GM04504 (cell line): ENCODE data around the gene ME1.
A peak's percentile ranks its signal among the peaks of the same experiment; 100 is the strongest.
"Not testable (repeated sequence)": the region's sequence is repeated elsewhere in the genome, so short reads cannot be mapped to it uniquely, and the experiment has no call there.

Experiments
- DNase-seq: peaks from one replicate; pipeline ENCODE4 v3.0.0-alpha.2; 2012; ENCODE audit warnings: low read depth

Gene ME1

DNA sequence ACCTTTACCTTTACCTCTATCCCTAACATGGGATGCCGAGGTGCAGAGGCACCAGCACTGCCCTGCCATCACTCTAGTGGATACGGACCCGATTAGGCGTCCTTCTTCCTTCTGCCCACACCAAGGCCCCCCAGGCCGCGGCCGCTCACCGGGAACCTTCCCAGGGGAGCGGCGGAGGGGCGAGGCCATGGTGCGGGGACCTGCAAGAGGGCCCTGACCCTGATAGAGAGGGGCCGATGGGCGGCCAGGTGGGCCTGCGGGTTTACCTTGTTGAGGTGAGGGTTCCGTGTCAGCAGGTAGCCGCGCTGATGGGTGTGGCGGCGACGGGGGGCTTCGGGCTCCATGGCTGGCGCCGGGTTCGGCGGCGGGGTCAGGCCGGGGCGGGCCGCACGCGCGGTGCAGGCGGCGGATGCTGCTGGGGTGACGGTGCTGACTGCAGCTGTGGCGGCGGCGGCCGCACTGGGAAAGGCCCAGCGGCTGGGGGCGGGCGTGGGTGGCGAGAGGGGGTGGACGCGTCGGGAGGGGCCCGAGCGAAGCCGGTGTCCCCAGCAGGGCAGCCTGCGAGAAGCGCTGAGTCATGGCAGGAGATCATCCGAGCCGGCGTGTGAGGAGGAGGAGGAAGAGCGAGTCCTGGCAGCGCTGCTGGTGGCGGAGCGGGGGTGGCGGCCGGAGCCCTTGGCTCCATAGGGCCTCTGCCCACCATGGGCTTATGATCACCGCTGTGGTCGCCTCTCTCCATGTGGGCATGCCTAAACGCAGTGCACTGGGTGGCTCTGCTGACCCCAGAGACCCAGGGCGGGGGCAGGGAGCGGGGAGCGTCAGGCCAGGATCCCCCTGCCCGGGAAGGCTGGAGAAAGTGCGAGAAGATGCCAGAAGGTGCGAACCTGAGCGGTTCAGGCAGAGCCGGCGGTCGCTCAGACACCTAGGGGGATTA is at the start of gene ME1:
ME1 (minus strand) TSS at position 441 of the 934 bp plus-strand sequence; CDS start at position 344, 97 bp downstream.
- DNase-seq = peak; percentile 67

DNA sequence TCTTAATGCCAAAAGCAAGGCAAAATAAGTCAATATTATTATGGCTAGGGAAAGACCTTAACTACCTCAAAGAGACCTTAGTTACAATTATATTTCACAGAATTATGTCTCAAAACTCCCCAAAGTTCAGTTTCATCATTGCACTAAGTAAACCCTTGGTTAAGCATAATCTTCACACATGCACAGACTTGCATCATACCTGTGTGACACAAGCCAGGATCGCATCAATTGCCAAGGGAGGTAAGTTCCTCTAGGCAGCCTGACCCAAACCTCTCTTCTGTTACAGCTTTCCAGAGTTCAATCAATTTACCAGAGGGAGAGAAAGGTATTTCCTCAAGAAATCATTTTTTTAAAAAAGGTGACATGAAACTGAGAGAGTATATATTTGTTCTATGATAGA is 49.6 kb upstream of the ME1 start:
- DNase-seq = no peak

DNA sequence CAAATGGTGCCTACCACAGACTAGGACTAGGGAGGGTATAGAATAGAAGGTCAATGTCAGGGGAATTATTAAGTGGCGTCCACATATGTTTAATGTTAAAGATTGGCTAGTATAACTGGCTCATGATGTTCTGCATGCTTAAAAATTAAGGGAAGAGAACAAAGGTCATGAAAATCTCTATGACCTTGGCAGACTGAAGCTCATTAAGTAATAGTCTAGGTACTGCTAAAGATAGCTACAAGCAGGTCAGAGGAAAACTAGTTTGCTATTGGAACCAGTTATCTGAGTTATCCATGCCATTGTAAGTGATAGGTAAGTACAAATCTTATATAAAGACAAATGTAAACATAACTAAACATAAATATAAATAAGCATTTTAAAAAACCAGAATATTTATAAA is 48.5 kb upstream of the ME1 start:
- no peak for DNase-seq

DNA sequence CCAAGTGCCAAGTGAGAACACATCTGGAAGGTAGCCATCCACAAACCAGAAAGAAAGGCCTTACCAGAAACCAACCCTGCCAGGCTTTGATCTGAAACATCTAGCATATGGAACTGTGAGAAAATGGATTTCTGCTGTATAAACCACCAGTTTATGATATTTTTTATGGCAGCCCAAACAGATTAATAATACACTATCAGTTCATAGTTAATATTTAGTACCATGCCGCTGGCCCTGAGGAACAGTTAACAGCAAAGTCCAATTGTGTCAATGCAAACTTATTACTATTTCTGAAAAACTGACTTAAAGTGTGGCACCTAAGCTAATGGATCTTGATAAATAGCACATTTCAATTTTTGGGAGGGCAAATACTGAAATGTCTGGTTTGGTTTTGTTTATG is 46.1 kb upstream of the ME1 start:
- DNase-seq = no peak

DNA sequence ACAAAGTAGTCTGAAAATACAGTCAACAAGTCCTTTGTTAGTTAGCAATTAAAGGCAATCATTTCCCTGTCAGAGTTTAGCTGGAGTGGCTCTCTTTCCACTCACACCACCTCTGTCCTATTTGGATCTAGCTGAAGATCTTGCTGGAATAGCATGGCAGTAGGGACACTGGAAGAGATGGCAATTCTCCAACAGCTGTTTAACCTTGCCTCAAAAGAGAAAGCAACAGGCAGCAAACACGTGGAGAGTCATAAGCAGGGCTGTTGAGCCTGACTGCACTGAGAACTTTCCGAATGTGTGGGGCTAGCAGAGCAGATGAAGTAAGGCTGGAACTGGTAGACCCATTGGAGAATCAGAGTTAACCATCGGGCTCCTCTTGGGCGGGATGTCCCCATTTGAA is 43.5 kb upstream of the ME1 start:
- no peak for DNase-seq

DNA sequence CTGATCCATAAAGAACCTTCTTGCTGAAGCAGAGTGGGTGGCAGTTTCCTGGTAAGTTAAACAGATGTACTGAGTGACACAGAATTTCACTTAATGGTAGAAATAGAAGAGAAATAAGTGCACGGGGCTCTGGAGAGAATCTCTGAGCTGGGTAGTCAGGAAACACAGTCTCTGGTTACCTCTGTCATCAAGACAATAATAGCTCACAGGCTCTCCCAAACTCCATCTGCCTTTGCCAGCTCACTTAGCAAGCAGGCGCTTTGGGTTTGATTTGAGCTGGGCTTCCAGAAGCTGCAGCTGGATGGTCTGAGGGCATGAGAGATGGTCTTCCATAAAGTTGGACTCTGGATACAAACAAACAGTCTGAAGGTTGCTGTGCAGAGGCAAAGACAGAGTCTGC is 41.9 kb upstream of the ME1 start:
- DNase-seq = no peak

DNA sequence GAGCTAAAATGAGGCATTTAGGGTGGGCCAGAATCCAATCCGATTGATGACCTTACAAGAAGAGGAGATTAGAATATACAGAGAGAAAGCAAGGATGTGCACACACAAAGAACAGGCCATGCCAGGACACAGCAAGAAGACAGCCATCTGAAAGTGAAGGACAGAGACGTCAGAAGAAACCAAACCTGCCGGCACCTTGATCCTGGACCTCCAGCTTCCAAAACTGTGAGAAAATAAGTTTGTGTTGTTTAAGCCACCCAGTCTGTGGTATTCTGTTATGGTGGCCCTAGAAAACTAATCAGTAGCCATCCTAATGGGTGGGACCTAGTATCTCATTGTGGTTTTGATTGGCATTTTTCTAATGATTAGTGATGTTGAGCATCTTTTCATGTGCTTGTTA is 39.7 kb upstream of the ME1 start:
- DNase-seq = no peak

DNA sequence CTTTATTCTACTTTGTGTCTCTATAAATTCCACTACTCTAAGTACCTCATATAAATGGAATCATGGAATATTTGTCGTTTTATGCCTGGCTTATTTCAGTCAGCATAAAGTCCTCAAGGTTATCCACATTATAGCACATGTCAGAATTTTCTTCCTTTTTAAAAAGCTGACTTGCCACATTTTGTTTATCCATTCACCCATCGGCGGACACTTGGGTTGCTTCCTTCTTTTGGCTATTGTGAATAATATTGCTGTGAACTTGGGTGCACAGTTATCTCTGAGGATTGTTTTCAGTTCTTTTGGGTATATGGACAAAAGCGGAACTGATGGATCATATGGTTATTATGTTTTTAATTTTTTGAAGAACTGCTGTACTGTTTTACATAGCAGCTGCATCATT is 39.1 kb upstream of the ME1 start:
- DNase-seq = no peak

DNA sequence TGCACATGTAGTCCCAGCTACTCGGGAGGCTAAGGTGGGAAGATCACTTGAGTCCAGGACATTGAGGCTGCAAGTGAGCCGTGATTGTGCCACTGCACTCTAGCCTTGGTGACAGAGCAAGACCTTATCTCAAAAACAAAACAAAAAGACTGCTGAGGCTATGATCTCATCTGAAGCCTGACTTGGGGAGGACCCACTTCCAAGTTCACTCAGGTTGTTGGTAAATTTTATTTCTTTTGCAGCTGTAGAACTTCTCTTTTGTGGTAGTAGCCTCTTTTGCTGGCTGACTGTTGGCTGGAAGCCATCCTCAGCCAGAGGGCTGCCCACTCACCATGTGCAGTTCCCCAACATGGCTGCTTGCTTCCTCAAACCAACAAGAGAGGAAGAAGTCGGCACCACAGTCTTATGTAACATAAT is 36.8 kb upstream of the ME1 start:
- no peak for DNase-seq

DNA sequence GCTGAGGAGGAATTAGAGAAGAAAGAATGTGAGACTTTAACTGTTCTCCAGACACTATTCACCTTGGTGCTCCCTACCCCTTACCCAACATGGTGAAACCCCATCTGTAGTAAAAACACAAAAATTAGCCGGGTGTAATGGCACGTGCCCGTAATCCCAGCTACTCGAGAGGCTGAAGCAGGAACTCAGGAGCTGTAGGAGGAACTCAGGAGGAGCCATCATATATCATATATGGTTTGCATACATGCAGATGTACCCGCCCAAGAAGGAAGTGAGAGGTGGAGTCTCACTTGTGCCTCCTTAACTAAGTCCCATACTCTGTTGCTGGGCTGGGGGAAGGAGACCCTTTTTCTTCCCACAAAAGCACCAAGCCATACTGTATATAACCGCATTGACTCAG is 35.5 kb upstream of the ME1 start:
- DNase-seq = no peak

DNA sequence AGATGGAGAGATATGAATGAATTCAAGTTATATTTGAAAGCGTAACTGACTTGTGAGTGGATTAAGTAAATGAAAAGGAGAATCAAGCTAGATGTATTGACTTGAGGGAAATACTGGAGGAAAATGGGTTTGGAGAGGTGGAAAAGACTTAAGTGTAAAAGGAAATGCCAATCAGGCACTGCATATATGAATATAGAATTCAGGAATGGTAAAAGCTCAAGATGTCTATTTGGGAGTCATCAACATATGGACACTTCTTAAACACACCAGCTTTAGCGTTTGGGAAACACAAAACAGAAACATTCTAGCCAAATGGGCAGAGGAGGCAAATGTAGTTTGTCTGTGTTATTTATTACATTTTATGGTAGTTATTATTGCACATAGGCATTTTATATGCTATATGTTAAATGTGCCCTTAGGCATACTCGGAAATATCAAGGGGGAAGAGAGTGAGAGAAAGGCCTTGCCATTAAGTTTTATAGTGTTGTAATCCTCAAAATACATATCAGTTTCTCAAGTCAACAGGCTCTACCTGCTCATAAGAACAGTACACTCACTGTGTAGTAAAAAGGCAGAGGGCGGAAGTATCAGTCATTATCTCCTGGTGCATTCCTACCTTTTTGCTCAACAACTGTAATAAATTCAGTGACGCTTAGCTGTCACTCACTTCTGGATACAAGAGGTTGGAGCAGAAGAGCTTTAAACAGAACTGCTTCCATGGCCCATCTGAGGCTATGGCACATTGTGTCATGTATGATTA is 33.7 kb upstream of the ME1 start:
- DNase-seq = no peak

DNA sequence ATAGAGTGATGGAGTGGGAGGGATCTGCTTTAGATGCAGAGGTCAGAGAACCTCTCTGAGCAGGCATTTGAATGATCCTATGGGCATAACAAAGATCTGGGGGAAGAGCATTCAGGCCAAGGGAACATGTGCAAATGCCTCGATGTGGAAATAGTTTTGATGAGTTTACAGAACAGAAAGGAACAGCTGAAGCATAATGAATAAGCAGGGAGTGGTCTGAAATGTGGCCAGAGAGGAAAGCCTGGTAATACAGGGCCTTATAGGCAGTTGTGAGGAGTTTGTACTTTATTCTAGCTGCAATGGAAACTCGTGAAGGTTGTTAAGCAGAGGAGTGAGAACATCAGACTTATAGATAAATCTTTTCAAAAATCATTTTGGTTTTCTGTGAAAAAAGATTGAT is 33.0 kb upstream of the ME1 start:
- no peak for DNase-seq

DNA sequence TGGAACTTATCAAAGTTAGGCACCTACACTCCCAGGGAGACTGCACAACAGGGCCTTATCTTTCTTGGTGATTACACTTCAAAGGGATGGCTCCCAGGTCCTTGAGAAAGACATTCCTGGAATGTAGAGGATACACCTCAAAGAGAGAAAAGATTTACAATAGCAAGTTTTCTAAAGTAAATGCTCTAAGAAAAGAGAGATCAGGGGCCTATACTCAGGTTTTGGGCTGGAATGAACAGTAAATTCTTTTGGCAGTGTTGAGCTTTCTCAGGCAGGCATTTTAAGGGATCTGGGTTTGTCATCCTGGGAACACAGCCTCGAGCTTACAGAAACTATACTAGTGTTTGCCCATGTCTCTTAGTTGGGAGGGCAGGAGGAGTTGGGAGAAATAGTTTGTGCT is 31.7 kb upstream of the ME1 start:
- DNase-seq = no peak

DNA sequence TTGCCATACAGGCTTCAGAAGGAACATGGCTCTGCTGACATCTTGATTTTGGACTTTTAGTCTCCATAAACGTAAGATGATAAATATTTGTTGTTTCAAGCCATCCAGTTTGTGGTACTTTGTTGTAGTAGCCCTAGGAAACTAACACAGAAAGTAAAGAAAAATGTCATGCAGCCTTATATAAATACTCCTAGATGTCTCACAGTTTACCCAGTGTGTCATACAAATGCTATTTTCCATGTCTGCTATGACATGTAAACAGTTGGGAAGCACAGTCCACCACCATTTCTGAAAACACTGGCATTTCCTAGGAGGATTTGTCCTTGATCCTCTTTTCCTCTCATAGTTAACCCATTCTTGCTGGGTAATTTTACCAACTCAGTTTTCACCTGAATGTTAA is 30.6 kb upstream of the ME1 start:
- no peak for DNase-seq

DNA sequence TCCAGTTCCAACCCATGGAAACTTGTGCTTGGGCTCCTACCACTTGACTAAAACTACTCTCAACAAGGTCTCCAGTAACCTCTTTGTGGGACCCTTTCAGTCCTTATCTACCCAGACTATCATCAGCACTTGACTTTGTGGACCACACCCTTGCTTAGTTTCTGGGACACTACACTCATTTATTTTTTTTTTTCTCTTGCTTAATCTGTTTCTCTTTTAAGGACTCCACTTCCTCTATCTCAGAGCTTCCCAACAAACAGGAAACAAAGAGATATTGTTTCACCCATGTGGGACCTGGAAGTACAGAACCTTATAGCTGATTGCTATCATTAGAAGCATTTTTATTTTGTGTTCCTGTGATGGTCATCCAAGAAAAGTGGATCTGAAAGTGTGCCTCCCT is 28.8 kb upstream of the ME1 start:
- no peak for DNase-seq

DNA sequence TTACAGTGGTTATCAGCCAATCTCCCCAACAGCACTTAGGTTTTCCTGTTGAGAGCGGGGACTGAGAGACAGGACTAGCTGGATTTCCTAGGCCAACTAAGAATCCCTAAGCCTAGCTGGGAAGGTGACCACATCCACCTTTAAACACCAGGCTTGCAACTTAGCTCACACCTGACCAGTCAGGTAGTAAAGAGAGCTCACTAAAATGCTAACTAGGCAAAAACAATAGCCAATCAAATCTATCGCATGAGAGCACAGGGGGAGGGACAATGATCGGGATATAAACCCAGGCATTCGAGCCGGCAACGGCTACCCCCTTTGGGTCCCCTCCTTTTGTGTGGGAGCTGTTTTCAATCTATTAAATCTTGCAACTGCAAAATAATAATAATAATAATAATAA is 19.2 kb upstream of the ME1 start:
- DNase-seq = not testable (repeated sequence)

DNA sequence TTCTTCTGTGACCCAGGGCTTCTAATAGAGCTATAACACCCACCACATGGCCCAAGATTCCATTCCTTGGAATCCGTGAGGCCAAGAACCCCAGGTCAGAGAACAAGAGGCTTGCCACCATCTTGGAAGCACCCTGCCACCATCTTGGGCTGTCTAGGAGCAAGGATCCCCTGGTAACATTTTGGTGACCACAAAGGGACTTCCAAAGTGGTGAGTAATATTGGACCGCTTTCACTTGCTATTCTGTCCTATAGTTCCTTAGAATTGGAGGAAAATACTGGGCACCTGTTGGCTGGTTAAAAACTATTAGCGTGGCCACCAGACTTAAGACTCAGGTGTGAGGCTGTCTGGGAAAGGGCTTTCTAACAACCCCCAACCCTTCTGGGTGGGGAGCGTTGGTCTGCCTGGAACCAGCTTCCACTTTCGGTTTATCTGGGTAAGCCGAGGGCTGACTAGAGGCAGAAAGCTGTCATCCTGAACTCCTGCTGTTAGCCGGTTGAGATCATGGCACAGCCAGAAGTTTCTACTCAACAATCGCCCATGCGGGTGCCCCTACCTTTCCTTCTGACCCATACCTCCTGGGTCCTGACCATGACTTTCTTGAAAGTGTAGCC is 13.3 kb upstream of the ME1 start:
- not testable (repeated sequence) for DNase-seq

DNA sequence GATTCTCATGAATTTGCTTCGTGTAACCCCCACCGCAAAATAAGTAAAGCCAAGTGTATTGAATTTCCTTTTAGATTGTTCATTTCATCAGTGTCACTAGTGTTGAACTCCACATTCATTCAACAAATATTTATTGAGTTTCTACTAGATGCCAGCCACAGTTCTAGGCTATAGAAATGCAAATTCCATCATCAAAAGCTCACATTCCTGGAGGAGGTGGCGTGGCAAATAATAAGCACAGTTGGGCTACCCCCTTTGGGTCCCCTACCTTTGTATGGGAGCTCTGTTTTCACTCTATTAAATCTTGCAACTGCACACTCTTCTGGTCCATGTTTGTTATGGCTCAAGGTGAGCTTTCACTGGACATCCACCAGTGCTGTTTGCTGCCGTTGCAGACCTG is 12.7 kb upstream of the ME1 start:
- no peak for DNase-seq

DNA sequence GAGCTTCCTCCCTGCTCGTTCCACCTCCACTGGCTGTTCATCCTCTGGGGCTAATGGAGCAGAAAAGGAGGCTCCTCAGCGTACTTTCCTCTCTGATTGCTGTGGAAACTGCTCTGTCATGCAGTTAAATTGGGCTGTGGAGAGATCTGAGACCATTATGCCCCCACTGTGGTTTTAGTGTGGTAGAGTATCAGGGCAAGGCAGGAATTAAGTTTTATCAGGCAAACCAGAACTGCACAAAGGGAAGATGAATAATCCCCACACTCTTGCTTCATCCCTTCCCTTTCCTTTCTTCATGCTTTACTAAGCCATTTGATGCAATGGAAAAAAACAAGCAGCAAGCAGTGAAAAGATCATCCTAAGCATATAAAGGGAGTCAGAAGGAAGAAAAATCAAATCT is 11.9 kb upstream of the ME1 start:
- DNase-seq = no peak

DNA sequence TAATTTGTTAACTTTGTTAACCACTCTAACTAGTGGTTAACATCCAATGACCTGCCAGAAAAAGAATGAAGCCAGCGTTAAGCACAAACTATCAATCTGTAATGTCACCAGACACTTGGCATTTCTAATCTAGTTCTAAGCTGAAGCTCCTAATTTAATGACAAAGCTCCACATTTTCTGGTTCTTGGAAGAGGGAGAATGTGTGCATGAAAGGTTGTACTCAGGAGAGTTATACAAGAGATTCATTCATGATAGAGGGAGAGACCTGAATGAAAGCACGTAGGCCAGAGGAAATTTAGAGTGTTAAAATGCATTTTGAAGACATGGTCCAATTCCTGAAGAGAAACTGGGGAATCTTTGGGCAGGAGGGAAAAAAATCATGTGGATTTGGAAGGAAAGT is 8.3 kb upstream of the ME1 start:
- DNase-seq = no peak

DNA sequence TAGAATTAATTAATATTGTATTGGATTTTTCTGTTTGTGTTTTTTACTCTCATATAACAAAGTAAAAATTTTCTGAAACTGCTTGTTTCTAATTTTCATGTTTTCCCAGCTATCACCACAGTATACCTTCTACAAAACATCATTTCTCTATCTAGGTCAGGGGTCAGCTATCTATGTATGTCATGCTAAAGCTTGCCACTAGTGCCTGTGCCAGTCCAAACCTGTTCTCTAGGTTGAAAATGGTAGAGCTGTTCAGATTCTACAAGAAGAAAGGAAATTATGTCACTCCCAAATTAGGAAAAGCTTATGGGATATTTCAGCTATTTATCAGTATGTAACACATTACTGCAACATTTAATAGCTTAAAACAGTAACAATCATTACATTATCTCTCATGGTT is 5.8 kb upstream of the ME1 start:
- no peak for DNase-seq

DNA sequence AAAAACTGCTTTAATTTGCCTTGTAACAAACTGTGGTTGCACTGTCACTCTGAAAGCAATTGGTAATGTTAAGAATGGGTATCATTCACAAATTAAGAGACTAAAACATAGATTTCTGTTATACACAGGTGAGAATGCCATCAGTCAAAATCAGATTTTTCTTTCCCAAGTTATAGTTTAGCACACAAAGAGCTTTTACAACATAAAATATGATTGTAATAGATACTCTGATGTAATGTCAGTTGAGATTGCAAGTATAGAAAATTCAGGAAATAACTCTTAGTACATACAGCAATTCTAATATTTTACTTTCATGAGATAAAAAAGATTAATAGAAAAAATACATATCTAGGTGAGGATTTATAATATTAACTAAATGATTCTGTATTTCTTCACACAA is 2.3 kb upstream of the ME1 start:
- DNase-seq = no peak

DNA sequence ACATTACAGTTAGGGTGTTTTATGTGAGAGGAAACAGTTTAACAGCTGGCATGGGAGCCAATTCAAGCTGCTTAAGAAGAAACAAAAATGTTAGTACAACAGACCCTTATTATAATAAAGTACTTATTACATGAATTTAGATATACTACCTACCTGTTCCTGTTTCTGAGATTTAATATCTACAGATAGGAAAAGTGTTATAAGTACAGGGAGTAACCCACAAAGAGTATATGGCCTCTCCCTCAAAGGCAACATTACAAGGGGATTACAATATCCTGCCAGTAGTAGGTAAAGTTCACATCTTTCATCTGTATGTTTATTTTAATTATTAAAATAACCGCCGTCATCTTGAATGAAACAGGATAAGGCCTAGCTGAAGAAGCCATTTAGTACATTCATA is 1.8 kb upstream of the ME1 start:
- DNase-seq = no peak
